CD4-positive, alpha-beta memory T cell (primary cell): Measurements from ENCODE around the gene RNASEL. TPM values are rescaled to one million over a fixed set of nuclear protein-coding genes. Genes with fewer than 3 reads are reported as not detected.
"Not testable (repeated sequence)": the region's sequence is repeated elsewhere in the genome, so short reads cannot be mapped to it uniquely, and the experiment has no call there.

Experiments
- CTCF ChIA-PET: fragments of 350-600 bp; sonication (Branson Sonifier 250); formaldehyde crosslinking; loops from one replicate; lab custom pipeline; 2021; ENCODE audit warnings: inconsistent platforms; ENCODE audit not compliant: partially characterized antibody; lab: Charles Lee
- POLR2A ChIA-PET: fragments of 350-600 bp; sonication (Branson Sonifier 250); formaldehyde crosslinking; loops from one replicate; lab custom pipeline; 2021; ENCODE audit not compliant: partially characterized antibody; lab: Charles Lee
- DNase-seq, 5 donors: peaks; one replicate each; pipeline versions ENCODE4 v3.0.0 to v3.0.0-alpha.2; 2020 to 2022; ENCODE audit warnings: mixed read lengths in 1 of 5
- H3K27ac ChIP-seq: one replicate; pipeline ENCODE4 v1.7.0; 2013; ENCODE audit warnings: low read depth, low read length
- H3K27me3 ChIP-seq: 2 replicates; pipeline ENCODE4 v1.7.0; 2013; ENCODE audit warnings: mild to moderate bottlenecking, low read length, moderate library complexity; ENCODE audit not compliant: insufficient read depth
- H3K36me3 ChIP-seq: 2 replicates; pipeline ENCODE4 v1.7.0; 2013; ENCODE audit warnings: mild to moderate bottlenecking, low read length, moderate library complexity; ENCODE audit not compliant: insufficient read depth
- H3K4me1 ChIP-seq: 2 replicates; pipeline ENCODE4 v1.7.0; 2013; ENCODE audit warnings: mild to moderate bottlenecking, low read length, moderate library complexity; ENCODE audit not compliant: insufficient read depth
- H3K4me3 ChIP-seq, 2 donors: one replicate each; pipeline ENCODE4 v1.7.0; 2013; ENCODE audit warnings: low read length in 2 of 2, mild to moderate bottlenecking in 1 of 2
- H3K9me3 ChIP-seq, 2 donors: one replicate each; pipeline ENCODE4 v1.7.0; 2013; ENCODE audit warnings: low read length in 2 of 2, control low read depth in 1 of 2; ENCODE audit not compliant: control insufficient read depth in 1 of 2
- H3K27ac Mint-ChIP-seq, 7 donors: one replicate each; pipeline ENCODE4 v1.8.0; 2020 to 2021; ENCODE audit warnings: mixed read lengths in 7 of 7, mild to moderate bottlenecking in 6 of 7, inconsistent platforms in 3 of 7, moderate library complexity in 3 of 7
- H3K27me3 Mint-ChIP-seq, 2 donors: one replicate each; pipeline ENCODE4 v1.8.0; 2020 to 2021; ENCODE audit warnings: mixed read lengths in 2 of 2
- H3K36me3 Mint-ChIP-seq, 2 donors: one replicate each; pipeline ENCODE4 v1.8.0; 2020 to 2021; ENCODE audit warnings: mixed read lengths in 2 of 2, inconsistent platforms in 1 of 2, mild to moderate bottlenecking in 1 of 2
- H3K4me1 Mint-ChIP-seq, 4 donors: one replicate each; pipeline ENCODE4 v1.8.0; 2020 to 2021; ENCODE audit warnings: mixed read lengths in 4 of 4, mild to moderate bottlenecking in 1 of 4
- H3K4me3 Mint-ChIP-seq, 8 donors: one replicate each; pipeline ENCODE4 v1.8.0; 2020 to 2021; ENCODE audit warnings: mixed read lengths in 8 of 8, mild to moderate bottlenecking in 7 of 8, moderate library complexity in 6 of 8, inconsistent platforms in 3 of 8
- H3K9me3 Mint-ChIP-seq, 8 donors: one replicate each; pipeline ENCODE4 v1.8.0; 2020 to 2021; ENCODE audit warnings: mixed read lengths in 8 of 8, mild to moderate bottlenecking in 5 of 8, inconsistent platforms in 3 of 8, moderate library complexity in 1 of 8
- intact Hi-C: fragments of 100-400 bp; cut with micrococcal nuclease; formaldehyde crosslinking; loops from one replicate; pipeline ENCODE4 v1.15.1; 2023
- polyA plus RNA-seq, 2 donors: library from polyadenylated mRNA; unstranded; fragments of 300-500 nt; fragmentation: Illumina TruSeq; gene quantifications; one replicate each; pipeline ENCODE4 v1.2.3, GENCODE V29; 2021
- total RNA-seq, 2 experiments: library from RNA; stranded (reverse); gene quantifications; one replicate each; pipeline ENCODE4 v1.2.3, GENCODE V29; 2021

The RNASEL gene
- total and polyA plus RNA-seq, 4 experiments from 2014 or later: 4.5 to 35.4 (median 22.8) TPM

DNA sequence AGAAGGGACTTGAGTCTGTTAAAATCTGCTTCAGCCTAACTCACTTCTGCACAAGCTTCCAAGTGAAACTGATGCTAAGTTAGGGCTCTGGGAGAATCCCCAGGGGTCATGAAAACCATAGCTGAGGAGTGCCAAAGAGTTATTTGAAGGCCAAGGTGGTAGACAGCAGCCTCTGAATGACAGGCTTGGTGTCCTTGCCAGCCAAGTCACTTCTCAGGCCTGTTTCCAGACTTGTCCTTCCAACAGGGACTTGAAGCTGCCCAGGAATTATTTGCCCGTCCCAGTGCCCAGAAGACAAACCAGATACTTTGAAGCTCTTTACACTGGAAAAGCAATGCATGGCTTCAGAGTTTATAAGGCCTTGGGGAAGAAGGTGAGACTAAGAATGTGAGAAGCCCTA, 33.6 kb downstream of the RNASEL start:
- Histone ChIP-seq H3K4me3 (no peak overlapping the region), H3K27ac (no peak overlapping the region), H3K36me3 (no peaks in the 10 kb centered on the region), H3K4me1 (no peaks in the 10 kb centered on the region), H3K27me3 (no peaks in the 10 kb centered on the region), H3K9me3 (peaks cover 0 to 4% of the 10 kb centered on the region in 2 donors)
- Mint-ChIP-seq H3K4me1 (no peaks in the 10 kb centered on the region), H3K9me3 (peaks cover 0 to 21% (median 12%) of the 10 kb centered on the region in 8 donors), H3K27ac (no peak overlapping the region), H3K27me3 (peaks cover 2 to 7% of the 10 kb centered on the region in 2 donors), H3K4me3 (no peak overlapping the region), H3K36me3 (peaks cover 0 to 4% of the 10 kb centered on the region in 2 donors)
- POLR2A ChIA-PET: no interaction called here
- DNase-seq: no peak
- CTCF ChIA-PET: interaction anchor here (0.8 kb wide), 1 partner anchor 227 kb away, joined by 4 read pairs; no protein-coding TSS in a partner anchor
- intact Hi-C loops: no loop called here

DNA sequence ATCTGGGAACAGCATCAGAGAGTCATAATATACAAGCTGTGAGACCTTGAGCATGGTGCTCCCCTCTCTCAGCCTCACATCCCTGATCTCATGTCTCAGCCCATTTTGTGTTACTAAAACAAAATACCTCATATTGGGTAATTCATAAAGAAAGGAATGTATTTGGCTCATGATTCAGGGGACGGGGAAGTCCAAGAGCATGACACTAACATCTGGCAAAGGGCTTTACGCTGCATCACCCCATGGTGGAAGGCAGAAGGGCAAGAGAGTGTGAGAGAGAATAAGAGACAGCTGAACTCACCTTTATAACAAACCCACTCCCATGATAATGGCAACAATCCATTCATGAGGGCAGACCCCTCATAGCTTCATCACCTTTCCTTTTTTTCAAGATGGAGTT, 36.5 kb downstream of the RNASEL start:
- intact Hi-C loops: no loop called here
- Mint-ChIP-seq H3K4me3 (no peak overlapping the region), H3K27ac (no peak overlapping the region), H3K36me3 (peaks cover 0 to 4% of the 10 kb centered on the region in 2 donors), H3K27me3 (peaks cover 0 to 17% of the 10 kb centered on the region in 2 donors), H3K4me1 (no peaks in the 10 kb centered on the region), H3K9me3 (peaks cover 0 to 21% (median 12%) of the 10 kb centered on the region in 8 donors)
- Histone ChIP-seq H3K9me3 (peaks cover 0 to 4% of the 10 kb centered on the region in 2 donors), H3K4me1 (no peaks in the 10 kb centered on the region), H3K4me3 (no peak overlapping the region), H3K36me3 (no peaks in the 10 kb centered on the region), H3K27me3 (no peaks in the 10 kb centered on the region), H3K27ac (no peak overlapping the region)
- ChIA-PET POLR2A (no interaction called here), CTCF (no interaction called here)
- DNase-seq: no peak

GRCh38 chr1:182549811-182550210, 39.2 kb downstream of the RNASEL start:
- CTCF ChIA-PET: no interaction called here
- Mint-ChIP-seq H3K27ac (no peak overlapping the region), H3K27me3 (peaks cover 8 to 19% of the 10 kb centered on the region in 2 donors), H3K9me3 (peaks cover 0 to 21% (median 12%) of the 10 kb centered on the region in 8 donors), H3K36me3 (peaks cover 0 to 4% of the 10 kb centered on the region in 2 donors), H3K4me1 (no peaks in the 10 kb centered on the region), H3K4me3 (no peak overlapping the region)
- Histone ChIP-seq H3K9me3 (peaks cover 0 to 4% of the 10 kb centered on the region in 2 donors), H3K4me1 (no peaks in the 10 kb centered on the region), H3K36me3 (no peaks in the 10 kb centered on the region), H3K27me3 (no peaks in the 10 kb centered on the region), H3K4me3 (no peak overlapping the region), H3K27ac (no peak overlapping the region)
- POLR2A ChIA-PET: no interaction called here
- DNase-seq: no peak
- intact Hi-C loops: no loop called here

DNA sequence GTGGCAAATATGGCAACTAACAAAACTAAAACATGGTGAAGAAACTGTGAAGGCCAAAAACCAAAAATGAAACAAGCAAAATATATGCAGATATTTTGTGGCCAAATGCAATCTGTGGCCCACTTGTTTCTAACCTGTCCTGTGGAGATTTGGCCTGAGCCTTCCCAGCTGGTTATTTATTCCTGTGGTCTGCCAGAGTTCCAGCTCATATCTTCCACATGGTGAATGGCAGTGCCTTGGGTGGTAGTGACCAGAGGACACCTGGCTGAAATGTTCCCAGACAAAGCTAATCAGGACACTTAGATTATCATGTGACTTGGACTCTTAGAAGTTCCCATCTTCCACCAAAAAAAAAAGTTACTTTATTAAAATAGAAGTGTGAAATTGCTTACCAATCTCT, 39.7 kb downstream of the RNASEL start:
- Histone ChIP-seq H3K27me3 (no peaks in the 10 kb centered on the region), H3K4me1 (no peaks in the 10 kb centered on the region), H3K4me3 (no peak overlapping the region), H3K9me3 (peaks cover 0 to 4% of the 10 kb centered on the region in 2 donors), H3K36me3 (no peaks in the 10 kb centered on the region), H3K27ac (no peak overlapping the region)
- DNase-seq: no peak
- intact Hi-C loops: no loop called here
- ChIA-PET POLR2A (no interaction called here), CTCF (no interaction called here)
- no peak overlapping the region for H3K4me3 Mint-ChIP-seq
- H3K27me3 Mint-ChIP-seq: peaks cover 8 to 19% of the 10 kb centered on the region in 2 donors
- peaks cover 0 to 21% (median 12%) of the 10 kb centered on the region in 8 donors for H3K9me3 Mint-ChIP-seq
- H3K27ac Mint-ChIP-seq: no peak overlapping the region
- H3K4me1 Mint-ChIP-seq: no peaks in the 10 kb centered on the region
- H3K36me3 Mint-ChIP-seq: peaks cover 0 to 4% of the 10 kb centered on the region in 2 donors

GRCh38 chr1:182533896-182534295, 55.2 kb downstream of the RNASEL start:
- POLR2A ChIA-PET: no interaction called here
- CTCF ChIA-PET: no interaction called here
- no peaks in the 10 kb centered on the region for H3K36me3 ChIP-seq
- no peaks in the 10 kb centered on the region for H3K4me1 ChIP-seq
- H3K27ac ChIP-seq: no peak overlapping the region
- intact Hi-C loops: no loop called here
- H3K9me3 Mint-ChIP-seq: peaks cover 0 to 2% (median 0%) of the 10 kb centered on the region in 8 donors
- peaks cover 7 to 8% of the 10 kb centered on the region in 2 donors for H3K27me3 Mint-ChIP-seq
- no peaks in the 10 kb centered on the region for H3K9me3 ChIP-seq
- H3K4me3 Mint-ChIP-seq: no peak overlapping the region
- no peaks in the 10 kb centered on the region for H3K27me3 ChIP-seq
- H3K4me1 Mint-ChIP-seq: peaks cover 0 to 3% (median under 1%) of the 10 kb centered on the region in 4 donors
- no peak overlapping the region for H3K4me3 ChIP-seq
- DNase-seq: no peak
- no peak overlapping the region for H3K27ac Mint-ChIP-seq
- H3K36me3 Mint-ChIP-seq: no peaks in the 10 kb centered on the region

DNA sequence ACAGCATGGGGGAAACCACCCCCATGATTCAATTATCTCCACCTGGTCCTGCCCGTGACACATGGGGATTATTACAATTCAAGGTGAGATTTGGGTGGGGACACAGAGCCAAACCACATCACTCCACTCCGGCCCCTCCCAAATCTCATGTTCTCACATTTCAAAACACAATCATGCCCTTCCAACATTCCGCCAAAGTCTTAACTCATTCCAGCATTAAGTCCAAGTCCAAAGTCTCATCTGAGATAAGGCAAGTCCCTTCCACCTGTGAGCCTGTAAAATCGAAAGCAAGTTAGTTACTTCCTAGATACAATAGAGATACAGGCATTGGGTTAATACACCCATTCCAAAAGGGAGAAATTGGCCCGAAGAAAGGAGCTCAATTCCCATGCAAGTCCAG, 60.9 kb downstream of the RNASEL start:
- H3K27ac ChIP-seq, H3K4me3 ChIP-seq, intact Hi-C loops, POLR2A ChIA-PET, H3K4me3 Mint-ChIP-seq, H3K4me1 Mint-ChIP-seq, H3K4me1 ChIP-seq, H3K36me3 Mint-ChIP-seq, H3K27me3 ChIP-seq, H3K9me3 ChIP-seq, H3K36me3 ChIP-seq, H3K27ac Mint-ChIP-seq, DNase-seq, CTCF ChIA-PET: not testable (repeated sequence)
- Mint-ChIP-seq H3K27me3 (peaks cover 11 to 23% of the 10 kb centered on the region in 2 donors), H3K9me3 (peaks cover 10 to 55% (median 41%) of the 10 kb centered on the region in 8 donors)

- Histone ChIP-seq H3K27me3 (no peaks in the 10 kb centered on the region), H3K9me3 (no peaks in the 10 kb centered on the region), H3K36me3 (no peaks in the 10 kb centered on the region), H3K4me1 (no peaks in the 10 kb centered on the region), H3K27ac (no peak overlapping the region), H3K4me3 (no peak overlapping the region)
- no peak overlapping the region for H3K4me3 Mint-ChIP-seq
- DNase-seq: no peak
- H3K4me1 Mint-ChIP-seq: peaks cover 0 to 3% (median under 1%) of the 10 kb centered on the region in 4 donors
- H3K36me3 Mint-ChIP-seq: peaks cover 2 to 4% of the 10 kb centered on the region in 2 donors
- CTCF ChIA-PET: no interaction called here
- H3K27ac Mint-ChIP-seq: no peak overlapping the region
- POLR2A ChIA-PET: no interaction called here
- peaks cover 10 to 56% (median 42%) of the 10 kb centered on the region in 8 donors for H3K9me3 Mint-ChIP-seq
- intact Hi-C loops: no loop called here
- peaks cover 12 to 24% of the 10 kb centered on the region in 2 donors for H3K27me3 Mint-ChIP-seq
These were observed 61.4 kb downstream of the RNASEL start for GRCh38 chr1:182527680-182528079.
